ENCODE data around the gene KLC1. TPM values are rescaled to one million over a fixed set of nuclear protein-coding genes. Genes with fewer than 3 reads are reported as not detected.
A peak's percentile ranks its signal among the peaks of the same experiment; 100 is the strongest.

Gene KLC1
- total RNA-seq, 2 experiments from 2014 or later, result 197 to 200 TPM

DNA sequence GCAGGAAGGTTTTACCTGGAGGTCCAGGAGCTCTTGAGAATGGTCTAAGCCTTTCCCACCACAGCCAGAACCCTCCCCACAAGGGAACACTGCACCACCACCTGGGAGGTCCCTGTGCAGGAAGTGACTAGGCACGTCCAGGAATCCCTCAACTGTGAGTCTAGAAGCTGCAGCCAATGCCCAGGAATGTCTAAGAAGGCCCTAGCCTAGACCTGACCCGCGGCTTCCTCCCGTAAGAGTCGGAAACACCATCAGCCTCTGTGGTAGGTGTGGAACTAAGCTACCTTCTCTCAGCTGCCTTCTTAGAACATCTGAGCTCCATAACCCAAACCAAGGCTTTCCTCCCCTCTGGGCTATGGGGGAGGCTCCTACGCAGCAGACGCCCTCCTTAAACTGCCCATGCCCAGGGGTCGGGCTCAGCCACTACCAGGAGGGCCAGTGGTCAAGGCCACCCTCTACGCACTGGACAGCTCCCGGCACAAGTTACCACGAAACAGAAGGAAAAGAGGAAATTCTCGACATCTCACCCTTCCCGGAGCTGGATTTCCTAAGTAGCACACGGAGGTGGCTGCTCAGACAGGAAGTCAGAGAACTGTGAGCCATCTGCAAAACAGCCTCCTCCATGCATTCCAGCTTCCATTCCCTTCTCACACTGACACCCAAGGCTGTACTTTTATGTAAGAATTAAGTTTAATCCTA lies 112.1 kb downstream of the KLC1 start:
- Mint-ChIP-seq H3K4me3 (no peak overlapping the region), H3K4me1 (no peaks in the 10 kb centered on the region), H3K36me3 (no peaks in the 10 kb centered on the region), H3K9me3 (no peaks in the 10 kb centered on the region), H3K27me3 (no peaks in the 10 kb centered on the region), H3K27ac (no peak overlapping the region)
- peak; percentile 12 for DNase-seq
- POLR2A ChIA-PET, result interaction anchor here (1.9 kb wide), 1 partner anchor 26 kb away, joined by 5 read pairs; the partner anchor contains the start of genes XRCC3 and ZFYVE21
- ATAC-seq (ENCODE audit: low read depth), result no peak

DNA sequence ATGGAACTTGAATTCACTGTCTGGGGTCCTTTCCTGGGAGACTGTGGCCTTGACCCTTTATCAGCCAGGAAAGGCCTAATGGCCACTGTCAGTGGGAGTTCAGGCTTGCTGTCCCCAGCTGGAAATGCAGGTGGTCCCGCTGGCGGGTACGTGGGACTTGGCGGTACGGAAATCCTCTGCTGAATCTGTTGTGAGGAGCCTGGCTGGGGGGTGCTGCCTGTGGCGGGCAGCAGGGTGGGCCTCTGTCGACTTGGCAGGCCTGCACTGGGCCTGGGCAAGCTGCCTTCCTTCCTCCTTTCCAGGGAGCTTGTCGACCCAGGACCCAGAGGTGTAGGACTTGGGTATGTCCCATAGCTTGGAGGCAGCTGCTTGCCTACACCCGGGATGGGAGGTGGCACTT lies 112.9 kb downstream of the KLC1 start:
- Mint-ChIP-seq H3K4me1 (no peaks in the 10 kb centered on the region), H3K9me3 (no peaks in the 10 kb centered on the region), H3K27me3 (no peaks in the 10 kb centered on the region), H3K36me3 (no peaks in the 10 kb centered on the region), H3K27ac (no peak overlapping the region), H3K4me3 (no peak overlapping the region)
- no peak for ATAC-seq (ENCODE audit: low read depth)
- POLR2A ChIA-PET, result no interaction called here
- DNase-seq, result no peak

DNA sequence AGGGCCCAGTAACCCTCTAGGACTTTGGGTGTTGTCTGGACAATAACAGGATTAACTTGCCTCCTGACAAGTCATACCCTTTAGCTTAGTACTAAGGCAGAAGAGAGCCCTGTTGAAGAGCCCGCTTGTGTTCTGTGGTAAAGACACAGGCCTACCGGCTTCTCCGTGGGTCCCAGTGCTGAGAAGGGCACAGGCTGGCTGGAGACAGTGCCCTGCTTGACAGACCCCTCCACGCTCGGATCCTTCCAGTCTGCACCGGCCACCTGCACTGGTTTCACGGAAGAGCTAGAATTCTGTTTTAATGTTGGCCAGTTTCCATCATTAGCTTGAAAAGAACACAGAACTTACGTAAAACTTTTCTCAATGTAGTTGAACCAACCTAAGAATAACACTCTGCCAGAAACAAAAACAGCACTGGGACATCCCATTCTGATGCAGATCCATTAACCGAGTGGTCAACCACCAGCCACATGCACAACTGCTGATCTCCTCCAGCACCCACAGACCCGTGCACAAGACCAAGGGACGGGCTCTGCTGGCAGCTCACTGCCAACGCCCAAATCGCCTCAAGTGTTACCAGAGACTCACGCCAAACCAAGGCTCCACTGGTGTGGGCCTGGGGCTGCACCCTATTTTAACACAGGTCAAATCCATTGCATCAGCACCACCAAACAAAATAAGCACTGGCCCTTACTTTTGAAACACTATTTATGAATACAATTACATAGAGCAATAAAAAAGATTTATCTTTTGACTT lies 113.7 kb downstream of the KLC1 start:
- no peaks in the 10 kb centered on the region for H3K36me3 Mint-ChIP-seq
- no peaks in the 10 kb centered on the region for H3K27me3 Mint-ChIP-seq
- POLR2A ChIA-PET, result no interaction called here
- no peak for ATAC-seq (ENCODE audit: low read depth)
- no peaks in the 10 kb centered on the region for H3K9me3 Mint-ChIP-seq
- DNase-seq, result no peak
- H3K4me1 Mint-ChIP-seq, result no peaks in the 10 kb centered on the region
- H3K27ac Mint-ChIP-seq, result no peak overlapping the region
- no peak overlapping the region for H3K4me3 Mint-ChIP-seq

DNA sequence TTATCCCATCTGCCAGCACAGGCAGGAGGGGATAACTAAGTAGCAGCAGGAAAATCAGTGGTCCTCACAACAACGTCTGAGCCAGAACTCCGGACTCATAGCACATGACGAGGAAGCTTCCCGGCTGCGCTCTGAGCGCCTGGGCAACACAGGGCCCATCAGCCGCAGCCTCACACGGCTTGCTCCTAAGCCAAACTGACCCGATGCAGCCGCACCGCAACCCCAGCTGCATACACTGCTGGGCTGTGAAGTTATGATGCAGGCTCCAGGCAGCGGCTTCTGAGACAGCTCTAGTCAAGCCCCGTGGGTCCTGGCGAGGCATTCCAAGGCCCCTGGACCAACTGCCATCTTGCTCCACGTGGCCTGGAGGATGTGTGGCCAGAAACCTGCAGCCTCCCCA lies 114.7 kb downstream of the KLC1 start:
- H3K9me3 Mint-ChIP-seq, result no peaks in the 10 kb centered on the region
- H3K27ac Mint-ChIP-seq, result no peak overlapping the region
- POLR2A ChIA-PET, result no interaction called here
- ATAC-seq (ENCODE audit: low read depth) (no peak), DNase-seq (no peak)
- no peaks in the 10 kb centered on the region for H3K27me3 Mint-ChIP-seq
- no peak overlapping the region for H3K4me3 Mint-ChIP-seq
- peaks cover 9% of the 10 kb centered on the region for H3K4me1 Mint-ChIP-seq
- no peaks in the 10 kb centered on the region for H3K36me3 Mint-ChIP-seq

DNA sequence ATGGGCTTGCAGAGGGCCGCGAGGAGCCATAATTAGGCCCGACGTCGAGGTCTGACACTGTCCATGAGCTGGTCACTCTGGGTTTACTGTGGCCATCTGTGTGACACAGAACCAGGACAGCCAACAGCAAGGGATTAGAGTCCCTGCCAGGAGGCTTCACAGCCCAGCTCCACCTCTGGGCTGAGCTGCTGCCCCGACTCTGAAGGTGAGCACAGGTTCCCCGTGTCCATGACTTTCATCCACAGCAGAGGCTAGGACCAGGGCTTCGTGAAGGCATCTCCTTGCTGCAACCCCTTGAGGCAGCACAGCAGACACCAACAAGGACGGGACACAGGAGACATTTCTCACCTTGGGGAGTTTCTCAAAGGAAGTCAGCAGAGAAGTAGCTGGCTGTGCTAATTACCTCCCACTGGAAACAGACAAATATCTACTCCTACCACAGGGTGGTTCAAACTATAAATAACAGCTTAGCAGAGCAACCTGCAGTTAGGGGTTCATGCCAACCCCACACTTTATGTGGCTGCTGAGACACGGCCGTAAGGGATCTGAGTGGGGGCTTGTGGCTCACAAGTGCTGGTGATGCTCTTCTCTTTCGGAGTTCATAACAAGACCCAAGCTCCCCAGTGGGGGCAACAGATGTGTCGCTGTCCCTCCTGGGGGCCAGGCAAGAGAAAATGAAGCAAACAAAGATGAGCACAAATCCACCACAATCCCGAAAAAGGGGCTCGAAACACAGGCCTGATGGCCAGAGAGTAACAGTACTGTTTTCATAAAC lies 115.8 kb downstream of the KLC1 start:
- Mint-ChIP-seq H3K36me3 (peaks cover 4% of the 10 kb centered on the region), H3K4me3 (no peak overlapping the region), H3K4me1 (peaks cover 15% of the 10 kb centered on the region), H3K9me3 (no peaks in the 10 kb centered on the region), H3K27ac (no peak overlapping the region), H3K27me3 (no peaks in the 10 kb centered on the region)
- no peak for ATAC-seq (ENCODE audit: low read depth)
- POLR2A ChIA-PET, result no interaction called here
- no peak for DNase-seq

DNA sequence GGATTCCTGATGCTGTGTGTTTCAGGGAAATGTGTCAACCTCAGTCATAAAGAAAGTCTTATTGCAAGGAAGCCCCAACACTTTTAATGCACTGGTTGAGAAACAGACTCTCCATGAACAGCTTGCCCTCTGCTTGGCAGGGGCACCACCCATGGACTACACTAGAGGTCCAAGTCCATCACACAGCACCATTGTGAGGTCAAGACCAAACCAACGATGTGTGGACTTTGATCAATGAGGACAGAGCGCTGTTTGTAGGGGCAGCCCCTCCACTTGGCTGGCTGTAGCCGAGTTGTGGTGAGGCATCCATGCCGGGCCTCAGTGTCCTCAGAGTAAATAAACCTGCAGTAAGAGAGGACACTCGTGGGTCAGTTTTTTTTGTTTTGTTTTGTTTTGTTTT lies 116.4 kb downstream of the KLC1 start:
- DNase-seq (no peak), ATAC-seq (ENCODE audit: low read depth) (no peak)
- Mint-ChIP-seq H3K36me3 (peaks cover 4% of the 10 kb centered on the region), H3K27me3 (no peaks in the 10 kb centered on the region), H3K4me1 (peaks cover 16% of the 10 kb centered on the region), H3K9me3 (no peaks in the 10 kb centered on the region), H3K4me3 (no peak overlapping the region), H3K27ac (no peak overlapping the region)
- POLR2A ChIA-PET, result no interaction called here

DNA sequence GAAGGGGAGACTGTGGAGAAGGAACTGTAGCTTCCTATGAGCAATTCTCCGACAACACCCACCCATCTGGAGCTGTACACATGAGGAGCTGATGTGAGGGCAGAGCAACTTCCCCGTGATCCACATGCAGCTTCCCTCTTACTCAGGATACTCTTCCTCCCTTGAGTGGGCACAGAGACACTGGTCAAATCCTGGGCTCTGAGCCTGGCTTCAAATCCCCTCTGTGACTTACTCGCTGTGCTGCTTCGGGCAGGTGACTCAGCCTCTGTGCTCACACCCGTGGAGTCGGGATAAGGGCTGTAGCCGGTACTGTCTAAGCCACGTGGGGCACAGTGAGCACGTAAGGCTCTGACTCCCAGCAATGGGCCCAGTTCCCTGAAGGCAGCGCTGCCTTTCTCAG lies 117.7 kb downstream of the KLC1 start:
- H3K9me3 Mint-ChIP-seq, result no peaks in the 10 kb centered on the region
- POLR2A ChIA-PET, result interaction anchor here (1.3 kb wide), 1 partner anchor 31 kb away, joined by 4 read pairs; the partner anchor contains the start of gene ZFYVE21
- no peak overlapping the region for H3K27ac Mint-ChIP-seq
- no peak overlapping the region for H3K4me3 Mint-ChIP-seq
- DNase-seq, result no peak
- no peak for ATAC-seq (ENCODE audit: low read depth)
- H3K27me3 Mint-ChIP-seq, result no peaks in the 10 kb centered on the region
- H3K36me3 Mint-ChIP-seq, result peaks cover 4% of the 10 kb centered on the region
- peaks cover 16% of the 10 kb centered on the region for H3K4me1 Mint-ChIP-seq

DNA sequence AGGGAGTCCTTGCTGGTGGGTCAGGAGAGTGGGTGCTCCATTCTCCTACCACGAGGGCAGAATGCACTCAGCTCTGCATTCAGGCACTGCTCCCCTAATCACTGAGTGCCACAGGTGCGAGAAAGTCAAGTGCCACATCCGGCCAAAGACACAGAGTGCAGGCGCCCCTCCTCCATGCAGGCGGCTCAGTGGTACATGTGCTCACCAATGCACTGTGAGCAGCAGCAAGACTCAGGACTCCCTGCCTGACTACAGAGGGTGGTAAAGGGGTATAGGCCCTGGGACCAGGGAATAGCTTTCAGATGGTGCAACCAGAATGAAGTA lies 119.5 kb downstream of the KLC1 start:
- H3K27me3 Mint-ChIP-seq, result no peaks in the 10 kb centered on the region
- ATAC-seq (ENCODE audit: low read depth), result peak; percentile 100
- H3K36me3 Mint-ChIP-seq, result peaks cover 4% of the 10 kb centered on the region
- H3K4me3 Mint-ChIP-seq, result peak overlapping the region; percentile 53
- H3K27ac Mint-ChIP-seq, result peak overlapping the region; percentile 77
- peaks cover 18% of the 10 kb centered on the region for H3K4me1 Mint-ChIP-seq
- DNase-seq, result peak; percentile 66
- POLR2A ChIA-PET, result interaction anchor here (0.6 to 0.7 kb wide), 2 partner anchors 33 to 88 kb away, joined by 3 to 5 read pairs; partner anchors contain the start of genes XRCC3 and ZFYVE21
- no peaks in the 10 kb centered on the region for H3K9me3 Mint-ChIP-seq

DNA sequence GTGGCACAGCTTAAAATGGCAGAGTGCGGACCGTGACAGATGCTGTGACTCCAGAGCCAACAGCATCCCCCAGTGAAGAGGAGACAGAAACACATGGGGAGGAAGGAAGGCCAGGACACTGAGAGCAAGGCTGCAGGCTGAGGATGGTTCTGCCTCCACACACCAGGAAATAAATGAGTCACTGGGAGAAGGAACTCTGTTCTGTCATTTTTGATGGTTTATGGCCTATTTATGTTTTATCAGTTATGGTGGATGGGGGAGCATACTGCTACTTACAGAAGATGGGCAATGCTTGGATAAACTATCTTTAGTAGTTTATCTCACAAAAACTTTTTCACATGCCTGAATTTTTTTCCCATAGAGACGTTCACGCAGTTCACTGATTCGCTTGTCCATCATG lies 120.4 kb downstream of the KLC1 start:
- Mint-ChIP-seq H3K9me3 (no peaks in the 10 kb centered on the region), H3K36me3 (peaks cover 4% of the 10 kb centered on the region), H3K27me3 (no peaks in the 10 kb centered on the region), H3K4me3 (no peak overlapping the region), H3K4me1 (peaks cover 18% of the 10 kb centered on the region), H3K27ac (peak overlapping the region; percentile 13)
- POLR2A ChIA-PET, result no interaction called here
- ATAC-seq (ENCODE audit: low read depth) (no peak), DNase-seq (no peak)

DNA sequence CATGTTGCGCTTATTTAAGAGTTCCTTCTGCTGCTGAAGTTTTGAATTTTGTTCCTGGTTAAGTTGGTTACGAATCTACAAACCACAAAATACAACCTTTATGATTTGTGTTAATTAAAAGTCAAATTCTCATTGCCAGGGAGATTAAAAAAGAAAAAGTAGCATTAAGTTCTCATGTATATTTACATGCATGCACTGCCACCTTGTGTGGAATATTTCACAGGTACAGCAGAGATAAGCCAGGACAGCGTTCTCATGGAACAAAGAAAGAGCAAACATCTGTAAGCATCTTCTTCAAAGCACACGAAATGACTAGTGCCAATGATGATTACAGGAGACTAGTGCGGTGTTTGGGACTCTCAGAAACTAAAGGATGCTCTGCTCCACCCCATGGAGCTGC lies 120.8 kb downstream of the KLC1 start:
- DNase-seq (no peak), ATAC-seq (ENCODE audit: low read depth) (no peak)
- Mint-ChIP-seq H3K4me1 (peaks cover 18% of the 10 kb centered on the region), H3K4me3 (no peak overlapping the region), H3K9me3 (no peaks in the 10 kb centered on the region), H3K27me3 (no peaks in the 10 kb centered on the region), H3K36me3 (peaks cover 4% of the 10 kb centered on the region), H3K27ac (no peak overlapping the region)
- POLR2A ChIA-PET, result no interaction called here

Other genes with a start within 250 kb of the KLC1 start
- gene MARK3, start 243.8 kb upstream of the KLC1 start, total RNA-seq, result 10 to 100 TPM; 87.4 to 88.0 TPM
- 1 to 10 TPM; 4.3 to 4.4 TPM for gene CKB, start 106.4 kb upstream of the KLC1 start, total RNA-seq
- 1 to 10 TPM; 7.8 to 9.2 TPM for gene TRMT61A, start 100.0 kb upstream of the KLC1 start, total RNA-seq
- 10 to 100 TPM; 31.7 to 32.3 TPM for gene BAG5, start 66.6 kb upstream of the KLC1 start, total RNA-seq
- gene COA8, start 66.3 kb upstream of the KLC1 start, total RNA-seq, result 10 to 100 TPM; 26.7 to 29.5 TPM
- gene XRCC3, start 86.2 kb downstream of the KLC1 start, total RNA-seq, result 10 to 100 TPM; 35.5 to 41.3 TPM
- 10 to 100 TPM; 18.5 to 19.5 TPM for gene ZFYVE21, start 86.6 kb downstream of the KLC1 start, total RNA-seq
- gene PPP1R13B, start 218.4 kb downstream of the KLC1 start, total RNA-seq, result 10 to 100 TPM; 17.0 to 17.7 TPM

Measured in activated naive CD8-positive, alpha-beta T cell treated with anti-CD3 and anti-CD28 coated beads, Interleukin-2, amount 10 ng/mL, durations not matched to agents 7 days and 5 days (primary cell).